SH-SY5Y (cell line): ENCODE data around the gene CKMT1A.

Experiments
- GATA2 ChIP-seq: IDR thresholded peaks from 2 replicates; pipeline ENCODE4 v1.6.1; 2011; ENCODE audit warnings: mild to moderate bottlenecking, low read depth, low read length
- GATA3 ChIP-seq: IDR thresholded peaks from 2 replicates; pipeline ENCODE4 v1.6.1; 2011; ENCODE audit warnings: low read depth, mild to moderate bottlenecking, low read length, moderate library complexity

DNA sequence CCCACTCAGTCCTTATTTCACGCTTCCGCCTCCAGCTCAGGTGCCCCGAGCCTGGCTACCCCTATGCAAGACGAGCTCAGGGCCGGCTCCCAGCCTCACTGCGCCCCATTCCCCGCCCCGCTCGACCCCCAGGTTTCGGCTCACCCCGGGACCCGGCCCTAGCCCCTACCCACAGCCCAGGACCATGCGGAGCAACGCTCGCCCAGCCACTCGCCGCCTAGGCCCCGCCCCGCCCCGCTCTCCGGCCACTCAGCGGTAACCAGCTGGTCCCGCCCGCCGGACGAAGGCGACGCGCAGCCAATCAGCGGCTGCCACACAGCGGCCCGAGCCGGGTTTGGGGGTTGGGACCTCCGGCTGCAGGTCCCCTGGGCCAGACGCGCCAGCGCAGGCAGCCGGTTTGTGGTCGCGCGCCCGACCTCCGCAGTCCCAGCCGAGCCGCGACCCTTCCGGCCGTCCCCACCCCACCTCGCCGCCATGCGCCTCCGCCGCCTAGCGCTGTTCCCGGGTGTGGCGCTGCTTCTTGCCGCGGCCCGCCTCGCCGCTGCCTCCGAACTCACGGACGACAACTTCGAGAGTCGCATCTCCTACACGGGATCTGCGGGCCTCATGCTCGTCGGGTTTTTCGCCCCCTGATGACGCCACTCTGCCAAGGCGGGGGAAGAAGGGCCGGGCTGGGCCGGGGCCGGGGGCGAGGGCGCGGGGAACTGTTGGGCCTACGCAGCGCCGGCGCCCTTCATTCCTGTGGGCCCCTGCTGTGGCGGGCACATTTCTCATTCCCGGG is 44.8 kb upstream of the CKMT1A start, which contains the start of gene CATSPER2:
- no peak for TF ChIP-seq GATA3
- no peak for TF ChIP-seq GATA2
